NCI-H1417 (cell line): ENCODE results near the gene XIRP2.

Experiments
- DNase-seq, 3 experiments: peaks; one replicate each; lab custom pipeline; 2025; lab: John Stamatoyannopoulos, UW

XIRP2 gene

GRCh38 chr2:167292430-167293171, 404.3 kb downstream of the XIRP2 start, which contains the start of gene B3GALT1:
Gene B3GALT1, plus strand, starts transcription at chr2:167293001.
- peak; percentile 68 to 83 (median 75) for DNase-seq

- DNase-seq, result peak; percentile 7 to 42 (median 41)
Measured at GRCh38 chr2:167293172-167293781, 405.0 kb downstream of the XIRP2 start.

- peak in 2 of 3 experiments; percentile 1 to 15 for DNase-seq
Measured at GRCh38 chr2:167293943-167294775, 405.9 kb downstream of the XIRP2 start.

GRCh38 chr2:167294776-167295140, 406.5 kb downstream of the XIRP2 start:
- no peak for DNase-seq

- DNase-seq, result no peak
Measured at GRCh38 chr2:167297292-167297691, 409.0 kb downstream of the XIRP2 start.

- DNase-seq, result no peak
Measured at GRCh38 chr2:167298017-167298416, 409.7 kb downstream of the XIRP2 start.
